SU-DHL-6 (cell line): ENCODE data around the gene P2RY8.
A peak's percentile ranks its signal among the peaks of the same experiment; 100 is the strongest.

ENCODE experiments used
- H2AFZ ChIP-seq: fragments of 200-600 bp; sonication (generic); 2 replicates; pipeline ENCODE4 v1.6.1; 2014; ENCODE audit warnings: low read depth, mild to moderate bottlenecking, moderate library complexity, mixed read lengths, antibody characterized with exemption, low read length; ENCODE audit not compliant: severe bottlenecking
- H3F3A ChIP-seq: fragments of 200-600 bp; shearing (Covaris generic); 2 replicates; pipeline ENCODE4 v1.6.0; 2016; ENCODE audit warnings: antibody characterized with exemption, mild to moderate bottlenecking; ENCODE audit not compliant: insufficient read depth
- H3K27ac ChIP-seq: fragments of 200-600 bp; sonication (generic); 2 replicates; pipeline ENCODE4 v1.5.1; 2016; ENCODE audit warnings: low read depth, mild to moderate bottlenecking, low read length, moderate library complexity, mixed read lengths
- H3K27me3 ChIP-seq: fragments of 200-600 bp; sonication (generic), shearing (Covaris generic); 2 replicates; pipeline ENCODE4 v1.6.0; 2014; ENCODE audit warnings: mild to moderate bottlenecking, low read length
- H3K36me3 ChIP-seq: fragments of 200-600 bp; sonication (generic); 2 replicates; pipeline ENCODE4 v1.6.1; 2014; ENCODE audit warnings: mild to moderate bottlenecking, low read length, mixed read lengths
- H3K4me2 ChIP-seq: fragments of 300-600, 200-600 bp; shearing (Covaris generic), sonication (generic); 2 replicates; pipeline ENCODE4 v1.6.0; 2014; ENCODE audit warnings: low read length, low read depth, mild to moderate bottlenecking; ENCODE audit not compliant: poor library complexity, severe bottlenecking
- H3K4me3 ChIP-seq: fragments of 200-600 bp; sonication (generic); 2 replicates; pipeline ENCODE4 v1.5.1; 2014; ENCODE audit warnings: antibody characterized with exemption, low read length, mild to moderate bottlenecking, mixed read lengths; ENCODE audit not compliant: insufficient read depth, poor library complexity, severe bottlenecking
- H3K79me2 ChIP-seq: fragments of 200-600 bp; sonication (generic); 2 replicates; pipeline ENCODE4 v1.6.1; 2014; ENCODE audit warnings: mild to moderate bottlenecking, low read length, moderate library complexity; ENCODE audit not compliant: insufficient read depth
- H3K9ac ChIP-seq: fragments of 200-600 bp; sonication (generic); 2 replicates; pipeline ENCODE4 v1.7.0; 2014; ENCODE audit warnings: mild to moderate bottlenecking, low read length
- H3K9me2 ChIP-seq: fragments of 200-600 bp; sonication (generic); replicated peaks from 2 replicates; pipeline ENCODE4 v1.6.1; 2014; ENCODE audit warnings: low read length; ENCODE audit not compliant: insufficient read depth
- H3K9me3 ChIP-seq: fragments of 200-600 bp; sonication (generic); 2 replicates; pipeline ENCODE4 v1.6.1; 2014; ENCODE audit warnings: low read length, mixed read lengths; ENCODE audit not compliant: insufficient read depth
- H4K20me1 ChIP-seq: fragments of 200-600 bp; sonication (generic); 2 replicates; pipeline ENCODE4 v1.6.1; 2014; ENCODE audit warnings: low read depth, mild to moderate bottlenecking, antibody characterized with exemption, low read length, moderate library complexity, mixed read lengths
- CTCF ChIP-seq: fragments of 200-600 bp; sonication (generic); IDR thresholded peaks from one replicate; pipeline ENCODE4 v1.5.1; 2017; ENCODE audit warnings: antibody characterized with exemption, mild to moderate bottlenecking, low read length, moderate library complexity; ENCODE audit not compliant: insufficient read depth, poor library complexity, severe bottlenecking
- EZH2phosphoT487 ChIP-seq: fragments of 200-600 bp; sonication (generic), shearing (Covaris generic); conservative IDR thresholded peaks from 2 replicates; pipeline ENCODE4 v1.6.1; 2018; ENCODE audit warnings: mild to moderate bottlenecking, antibody characterized with exemption, low read length, moderate library complexity, mixed read lengths

Gene P2RY8

GRCh38 chrX:1554469-1555210, 17.7 kb upstream of the P2RY8 start:
- Histone ChIP-seq H3K9me2 (no peaks in the 10 kb centered on the region), H3K27me3 (no peaks in the 10 kb centered on the region), H3K27ac (peak overlapping the region; percentile 42), H3K79me2 (peaks cover 5% of the 10 kb centered on the region; the same call in 1 of the 2 replicates), H3K9ac (no peak overlapping the region; the same call in 1 of the 2 replicates), H3K9me3 (peaks cover 3% of the 10 kb centered on the region; the same call in 1 of the 2 replicates), H3F3A (peaks cover 6% of the 10 kb centered on the region), H2AFZ (peak overlapping the region; percentile 56), H3K36me3 (no peaks in the 10 kb centered on the region), H4K20me1 (no peaks in the 10 kb centered on the region), H3K4me2 (peak overlapping the region; percentile 37), H3K4me3 (peak overlapping the region; percentile 26)
- TF ChIP-seq CTCF (no peak), EZH2phosphoT487 (no peak)

- Histone ChIP-seq H3K9me2 (no peaks in the 10 kb centered on the region), H3K36me3 (no peaks in the 10 kb centered on the region), H3F3A (peaks cover 10% of the 10 kb centered on the region), H4K20me1 (no peaks in the 10 kb centered on the region), H3K9me3 (peaks cover 3% of the 10 kb centered on the region; the same call in 1 of the 2 replicates), H3K27ac (no peak overlapping the region), H3K27me3 (no peaks in the 10 kb centered on the region), H3K4me3 (no peak overlapping the region), H3K9ac (no peak overlapping the region), H3K79me2 (peaks cover 5% of the 10 kb centered on the region; the same call in 1 of the 2 replicates), H2AFZ (no peak overlapping the region), H3K4me2 (no peak overlapping the region)
- TF ChIP-seq CTCF (no peak), EZH2phosphoT487 (no peak)
Measured at GRCh38 chrX:1551959-1552546, 15.1 kb upstream of the P2RY8 start.

GRCh38 chrX:1546691-1547251, 9.8 kb upstream of the P2RY8 start:
- no peaks in the 10 kb centered on the region for H3K36me3 ChIP-seq
- peak overlapping the region; percentile 60; the same call in 1 of the 2 replicates for H3K27ac ChIP-seq
- H4K20me1 ChIP-seq, result no peaks in the 10 kb centered on the region
- H3F3A ChIP-seq, result peaks cover 5% of the 10 kb centered on the region; the same call in 1 of the 2 replicates
- peaks cover 5% of the 10 kb centered on the region; the same call in 1 of the 2 replicates for H3K79me2 ChIP-seq
- no peaks in the 10 kb centered on the region for H3K9me3 ChIP-seq
- no peaks in the 10 kb centered on the region for H3K27me3 ChIP-seq
- TF ChIP-seq EZH2phosphoT487 (no peak), CTCF (no peak)
- no peaks in the 10 kb centered on the region for H3K9me2 ChIP-seq
- no peak overlapping the region for H3K4me3 ChIP-seq
- no peak overlapping the region for H3K4me2 ChIP-seq
- H2AFZ ChIP-seq, result no peak overlapping the region
- no peak overlapping the region for H3K9ac ChIP-seq
